ENCODE results near the gene PRDM15. TPM values are rescaled to one million over a fixed set of nuclear protein-coding genes. Genes with fewer than 3 reads are reported as not detected.

The PRDM15 gene
- total RNA-seq, 1 donor from 2014 or later: 5.4 TPM

- Histone ChIP-seq H3K27me3 (ENCODE audit: control insufficient read depth, insufficient read depth, low read length) (no peaks in the 10 kb centered on the region), H3K4me3 (ENCODE audit: low read depth, low read length) (no peak overlapping the region), H3K36me3 (ENCODE audit: control insufficient read depth, insufficient read depth, low read length) (no peaks in the 10 kb centered on the region)
- no peak for DNase-seq (ENCODE audit: low read depth)
- no peak for TF ChIP-seq CTCF (IDR thresholded peaks at IDR 0.05; ENCODE audit: insufficient read depth, low read length, poor library complexity, severe bottlenecking)
These were observed 75.8 kb downstream of the PRDM15 start for GRCh38 chr21:41803316-41803715.

- no peak for DNase-seq (ENCODE audit: low read depth)
- Histone ChIP-seq H3K27me3 (ENCODE audit: control insufficient read depth, insufficient read depth, low read length) (no peaks in the 10 kb centered on the region), H3K36me3 (ENCODE audit: control insufficient read depth, insufficient read depth, low read length) (no peaks in the 10 kb centered on the region), H3K4me3 (ENCODE audit: low read depth, low read length) (no peak overlapping the region)
- TF ChIP-seq CTCF (IDR thresholded peaks at IDR 0.05; ENCODE audit: insufficient read depth, low read length, poor library complexity, severe bottlenecking): no peak
These were observed 76.5 kb downstream of the PRDM15 start for GRCh38 chr21:41802684-41803083.

GRCh38 chr21:41802198-41802584, 77.0 kb downstream of the PRDM15 start:
- no peaks in the 10 kb centered on the region for H3K36me3 ChIP-seq (ENCODE audit: control insufficient read depth, insufficient read depth, low read length)
- H3K4me3 ChIP-seq (ENCODE audit: low read depth, low read length): no peak overlapping the region
- no peak for TF ChIP-seq CTCF (IDR thresholded peaks at IDR 0.05; ENCODE audit: insufficient read depth, low read length, poor library complexity, severe bottlenecking)
- no peaks in the 10 kb centered on the region for H3K27me3 ChIP-seq (ENCODE audit: control insufficient read depth, insufficient read depth, low read length)
- DNase-seq (ENCODE audit: low read depth): no peak

GRCh38 chr21:41801321-41802197, 77.6 kb downstream of the PRDM15 start:
- TF ChIP-seq CTCF (IDR thresholded peaks at IDR 0.05; ENCODE audit: insufficient read depth, low read length, poor library complexity, severe bottlenecking): no peak
- Histone ChIP-seq H3K36me3 (ENCODE audit: control insufficient read depth, insufficient read depth, low read length) (no peaks in the 10 kb centered on the region), H3K27me3 (ENCODE audit: control insufficient read depth, insufficient read depth, low read length) (no peaks in the 10 kb centered on the region), H3K4me3 (ENCODE audit: low read depth, low read length) (no peak overlapping the region)
- DNase-seq (ENCODE audit: low read depth): no peak

GRCh38 chr21:41800425-41801320, 78.5 kb downstream of the PRDM15 start:
- no peak for DNase-seq (ENCODE audit: low read depth)
- Histone ChIP-seq H3K27me3 (ENCODE audit: control insufficient read depth, insufficient read depth, low read length) (no peaks in the 10 kb centered on the region), H3K36me3 (ENCODE audit: control insufficient read depth, insufficient read depth, low read length) (no peaks in the 10 kb centered on the region), H3K4me3 (ENCODE audit: low read depth, low read length) (no peak overlapping the region)
- no peak for TF ChIP-seq CTCF (IDR thresholded peaks at IDR 0.05; ENCODE audit: insufficient read depth, low read length, poor library complexity, severe bottlenecking)

Measured in kidney epithelial cell (primary cell).